Body of pancreas (tissue), 4 donors: Measurements from ENCODE around the gene ZFP36L1. TPM values are rescaled to one million over a fixed set of nuclear protein-coding genes. Genes with fewer than 3 reads are reported as not detected.
A peak's percentile ranks its signal among the peaks of the same experiment; 100 is the strongest.

Source experiments
- ATAC-seq: fragments of 150-250 bp; one replicate; pipeline ENCODE4 v1.9.1; 2016
- DNase-seq, 4 donors: peaks; one replicate each; pipeline ENCODE4 v3.0.0-alpha.2; 2019
- H3K27ac ChIP-seq, 4 donors: fragments of 200-600 bp; sonication (generic); 1 replicate in 3 of 4; 2 replicates in 1 of 4; pipeline versions ENCODE4 v1.5.1 to v1.6.1; 2016 to 2019; ENCODE audit warnings: mild to moderate bottlenecking in 1 of 4, mixed read lengths in 1 of 4, moderate library complexity in 1 of 4
- H3K27me3 ChIP-seq, 2 donors: fragments of 200-600 bp; sonication (generic); one replicate each; pipeline ENCODE4 v1.6.0; 2016; ENCODE audit warnings: mild to moderate bottlenecking in 1 of 2
- H3K36me3 ChIP-seq, 2 donors: fragments of 200-600 bp; sonication (generic); replicated peaks in 1 of 2; 2 replicates each; pipeline ENCODE4 v1.5.1; 2016; ENCODE audit warnings: low read depth in 2 of 2; ENCODE audit not compliant: insufficient read depth in 1 of 2
- H3K4me1 ChIP-seq: fragments of 200-600 bp; sonication (generic); one replicate; pipeline ENCODE4 v1.6.0; 2016
- H3K4me3 ChIP-seq, 2 donors: fragments of 200-600 bp; sonication (generic); 1 replicate in 1 of 2; 2 replicates in 1 of 2; pipeline ENCODE4 v1.5.1; 2016 to 2019
- H3K9me3 ChIP-seq, 3 donors: fragments of 200-600 bp; sonication (generic); 1 replicate in 2 of 3; 2 replicates in 1 of 3; pipeline ENCODE4 v1.5.1; 2016
- CTCF ChIP-seq, 7 experiments: fragments of 450-650 bp in 4 of 7; fragments of 200-600 bp in 3 of 7; sonication (generic) in 3 of 7; IDR thresholded peaks; one replicate each; pipeline ENCODE4 v1.5.1; 2016 to 2019; ENCODE audit warnings: antibody characterized with exemption in 7 of 7
- POLR2A ChIP-seq, 3 donors: fragments of 450-650 bp; IDR thresholded peaks; one replicate each; pipeline ENCODE4 v1.6.1; 2016; ENCODE audit warnings: antibody characterized with exemption in 3 of 3, mild to moderate bottlenecking in 2 of 3
- WGBS, 2 donors: methylation state at CpG; one replicate each; pipeline ENCODE4 v1.1.5; 2017; 5-methylcytosine and 5-hydroxymethylcytosine counted together
- intact Hi-C: fragments of 100-400 bp; cut with DNase I; formaldehyde crosslinking; loops from one replicate; pipeline ENCODE4 v1.15.1; 2023
- total RNA-seq, 2 donors: library from RNA; depleted of rRNA; stranded (reverse); fragments of >200 nt; gene quantifications; one replicate each; pipeline ENCODE4 v1.1.0, GENCODE V29; 2016

ZFP36L1 gene
- total RNA-seq, 2 donors from 2014 or later: 155 to 365 TPM

GRCh38 chr14:68816943-68817430, 24.1 kb upstream of the ZFP36L1 start:
- peaks cover 41% of the 10 kb centered on the region for H3K4me1 ChIP-seq
- no peaks in the 10 kb centered on the region for H3K9me3 ChIP-seq
- intact Hi-C loops: no loop called here
- TF ChIP-seq CTCF (IDR thresholded peaks at IDR 0.05): no peak
- DNase-seq (no peak), ATAC-seq (no peak)
- H3K36me3 ChIP-seq: no peaks in the 10 kb centered on the region
- WGBS, 2 donors: 29 to 32% methylated on average over 13 of the region's 13 CpGs
- H3K27ac ChIP-seq: peak overlapping the region; percentile 95 to 100 (median 98)
- no peaks in the 10 kb centered on the region for H3K27me3 ChIP-seq
- no peak overlapping the region for H3K4me3 ChIP-seq

- intact Hi-C loops: no loop called here
- TF ChIP-seq POLR2A (IDR thresholded peaks at IDR 0.05) (peak; percentile 53 to 75 (median 75)), CTCF (IDR thresholded peaks at IDR 0.05) (peak; percentile 89 to 99 (median 99))
- peak overlapping the region; percentile 95 to 100 (median 98) for H3K27ac ChIP-seq
- no peaks in the 10 kb centered on the region for H3K9me3 ChIP-seq
- H3K27me3 ChIP-seq: no peaks in the 10 kb centered on the region
- no peaks in the 10 kb centered on the region for H3K36me3 ChIP-seq
- peaks cover 41% of the 10 kb centered on the region for H3K4me1 ChIP-seq
- WGBS, 2 donors: 3 to 27% methylated on average over 7 to 82 of the region's 82 CpGs
- DNase-seq (peak; percentile 89 to 93 (median 91)), ATAC-seq (peak; percentile 91)
- H3K4me3 ChIP-seq: no peak overlapping the region
These were observed 23.5 kb upstream of the ZFP36L1 start for GRCh38 chr14:68816183-68816942.

- H3K27ac ChIP-seq: peak overlapping the region; percentile 95 to 100 (median 98)
- DNase-seq (peak in 1 of 4 donors; percentile 44), ATAC-seq (peak; percentile 1)
- peaks cover 48% of the 10 kb centered on the region for H3K4me1 ChIP-seq
- WGBS, 2 donors: 79 to 81% methylated on average over 14 to 16 of the region's 16 CpGs
- no peaks in the 10 kb centered on the region for H3K36me3 ChIP-seq
- TF ChIP-seq CTCF (IDR thresholded peaks at IDR 0.05) (no peak), POLR2A (IDR thresholded peaks at IDR 0.05) (no peak)
- H3K27me3 ChIP-seq: no peaks in the 10 kb centered on the region
- intact Hi-C loops: no loop called here
- H3K9me3 ChIP-seq: no peaks in the 10 kb centered on the region
- no peak overlapping the region for H3K4me3 ChIP-seq
These were observed 22.7 kb upstream of the ZFP36L1 start for GRCh38 chr14:68815298-68816182.

- Histone ChIP-seq H3K27me3 (no peaks in the 10 kb centered on the region), H3K9me3 (no peaks in the 10 kb centered on the region), H3K36me3 (no peaks in the 10 kb centered on the region), H3K27ac (peak overlapping the region; percentile 95 to 100 (median 98)), H3K4me3 (no peak overlapping the region), H3K4me1 (peaks cover 56% of the 10 kb centered on the region)
- DNase-seq (peak; percentile 57 to 75 (median 59)), ATAC-seq (no peak)
- WGBS, 2 donors: 11 to 15% methylated on average over 12 of the region's 12 CpGs
- TF ChIP-seq CTCF (IDR thresholded peaks at IDR 0.05) (no peak), POLR2A (IDR thresholded peaks at IDR 0.05) (peak in 1 of 3 donors; percentile 7)
- intact Hi-C loops: no loop called here
These were observed 21.9 kb upstream of the ZFP36L1 start for GRCh38 chr14:68814539-68815297.
